Pancreas (tissue), 10 donors: ENCODE data around the gene LMOD3. TPM values are rescaled to one million over a fixed set of nuclear protein-coding genes. Genes with fewer than 3 reads are reported as not detected.
A peak's percentile ranks its signal among the peaks of the same experiment; 100 is the strongest.

Source experiments
- ATAC-seq, 4 donors: fragments of 200-7000 bp; cut with Tn5 transposase; one replicate each; pipeline versions ENCODE4 v1.8.0 to v1.9.1; 2020; ENCODE audit warnings: mild to moderate bottlenecking in 4 of 4, moderate library complexity in 4 of 4
- DNase-seq, 6 donors: peaks; one replicate each; pipeline ENCODE4 v3.0.0-alpha.2; 2020
- FAIRE-seq: peaks from 2 replicates; lab custom pipeline; 2012; peaks lifted over from hg19 to GRCh38; lab: Jason Lieb, UNC
- H3K27ac ChIP-seq, 4 donors: fragments of 200-600 bp; sonication (generic); 1 replicate in 3 of 4; 2 replicates in 1 of 4; pipeline versions ENCODE4 v1.5.0 to v1.8.0; 2020
- H3K27me3 ChIP-seq, 4 donors: fragments of 200-600 bp; one replicate each; pipeline ENCODE4 v1.8.0; 2021
- H3K36me3 ChIP-seq, 3 donors: fragments of 200-600 bp; sonication (generic) in 1 of 3; one replicate each; pipeline versions ENCODE4 v1.5.0 to v1.8.0; 2020 to 2021
- H3K4me1 ChIP-seq, 3 donors: fragments of 200-600 bp; one replicate each; pipeline ENCODE4 v1.8.0; 2021
- H3K4me3 ChIP-seq, 4 donors: fragments of 200-600 bp; sonication (generic) in 2 of 4; one replicate each; pipeline versions ENCODE4 v1.5.0 to v1.8.0; 2020 to 2021
- H3K9me3 ChIP-seq, 4 donors: fragments of 200-600 bp; one replicate each; pipeline ENCODE4 v1.8.0; 2021
- CTCF ChIP-seq, 4 donors: fragments of 200-600 bp; sonication (generic) in 3 of 4; IDR thresholded peaks; one replicate each; pipeline versions ENCODE4 v1.5.0 to v1.8.0; 2021; ENCODE audit warnings: antibody characterized with exemption in 4 of 4
- WGBS, 2 donors: extraction: QIAGEN DNeasy Blood & Tissue Kit; methylation state at CpG; one replicate each; pipeline ENCODE4 v1.1.7; 2013; 5-methylcytosine and 5-hydroxymethylcytosine counted together
- intact Hi-C, 3 donors: fragments of 100-400 bp; cut with DNase I; formaldehyde crosslinking; loops; one replicate each; pipeline versions ENCODE4 v1.11.1 to v1.14.2; 2022
- polyA plus RNA-seq, 2 donors: library from polyadenylated mRNA; stranded (reverse); fragments of 200-250 nt; gene quantifications; one replicate each; pipeline ENCODE4 v1.2.3, GENCODE V29; 2013
- total RNA-seq, 6 donors: library from RNA; stranded (reverse); fragmentation: NEBNext Ultra II Directional in 4 of 6; extraction: Animal tissue kit (Norgen Biotek cat#: 25700) in 4 of 6; gene quantifications; one replicate each; pipeline versions ENCODE4 v1.2.1 to v1.2.4, GENCODE V29; 2021 to 2023
- donor health status: healthy with polysubstance abuse.
- donor health status: DM: no; HTN: no; CAD: no; lungs with moderate emphysema.
- donor health status: DM: no; HTN: no; CAD: no.
- donor health status: control.
- donor health status: control.
- donor health status: Bipolar disorder and iron deficiency.
- donor health status: DM: yes; HTN: yes; CAD: no.
- donor health status: DM: no; HTN: no; CAD: no.
- donor health status: DM: no; HTN: no; CAD: no.
- donor health status: DM: yes; HTN: yes; CAD: no.

LMOD3 gene
- total and polyA plus RNA-seq, 8 donors, result 0.08 TPM; not detected in 7

- DNase-seq, result no peak
- 47 to 52% methylated on average over 5 of the region's 5 CpGs for WGBS, 2 donors
Observed at GRCh38 chr3:69091389-69092029, 30.9 kb downstream of the LMOD3 start.

GRCh38 chr3:69090021-69090420, 32.4 kb downstream of the LMOD3 start:
- intact Hi-C loops, result no loop called here
- H3K27me3 ChIP-seq, result no peaks in the 10 kb centered on the region
- H3K36me3 ChIP-seq, result no peaks in the 10 kb centered on the region
- H3K27ac ChIP-seq, result peak overlapping the region in 2 of 4 donors; percentile 1 to 44
- no peak for ATAC-seq
- TF ChIP-seq CTCF (IDR thresholded peaks at IDR 0.05), result no peak
- H3K9me3 ChIP-seq, result no peaks in the 10 kb centered on the region
- no peak for FAIRE-seq
- WGBS, 2 donors, result 39 to 55% methylated on average over 3 of the region's 3 CpGs
- no peak overlapping the region for H3K4me3 ChIP-seq
- peaks cover 20 to 79% (median 72%) of the 10 kb centered on the region in 3 donors for H3K4me1 ChIP-seq
- DNase-seq, result no peak

More at GRCh38 chr3:69091389-69092029, 30.9 kb downstream of the LMOD3 start:
- Histone ChIP-seq H3K9me3 (no peaks in the 10 kb centered on the region), H3K4me3 (no peak overlapping the region), H3K27ac (peak overlapping the region in 2 of 4 donors; percentile 61 to 69), H3K36me3 (no peaks in the 10 kb centered on the region), H3K4me1 (peaks cover 28 to 92% (median 74%) of the 10 kb centered on the region in 3 donors), H3K27me3 (no peaks in the 10 kb centered on the region)
- no peak for ATAC-seq
- no peak for FAIRE-seq
- intact Hi-C loops, result no loop called here
- no peak for TF ChIP-seq CTCF (IDR thresholded peaks at IDR 0.05)

- H3K27me3 ChIP-seq, result no peaks in the 10 kb centered on the region
- intact Hi-C loops, result no loop called here
- ATAC-seq, result no peak
- H3K9me3 ChIP-seq, result no peaks in the 10 kb centered on the region
- peaks cover 19 to 70% (median 67%) of the 10 kb centered on the region in 3 donors for H3K4me1 ChIP-seq
- TF ChIP-seq CTCF (IDR thresholded peaks at IDR 0.05), result no peak
- H3K4me3 ChIP-seq, result no peak overlapping the region
- no peak for DNase-seq
- no peak overlapping the region for H3K27ac ChIP-seq
- no peaks in the 10 kb centered on the region for H3K36me3 ChIP-seq
- WGBS, 2 donors, result 61 to 74% methylated on average over 2 of the region's 2 CpGs
- peak; percentile 59 for FAIRE-seq
Observed at GRCh38 chr3:69088063-69088462, 34.3 kb downstream of the LMOD3 start.

- H3K27me3 ChIP-seq, result no peaks in the 10 kb centered on the region
- intact Hi-C loops, result no loop called here
- H3K4me1 ChIP-seq, result peaks cover 19 to 70% (median 60%) of the 10 kb centered on the region in 3 donors
- H3K36me3 ChIP-seq, result no peaks in the 10 kb centered on the region
- no peak for FAIRE-seq
- peak overlapping the region in 3 of 4 donors; percentile 68 to 86 (median 70) for H3K4me3 ChIP-seq
- 68 to 69% methylated on average over 3 of the region's 3 CpGs for WGBS, 2 donors
- no peaks in the 10 kb centered on the region for H3K9me3 ChIP-seq
- TF ChIP-seq CTCF (IDR thresholded peaks at IDR 0.05), result no peak
- peak overlapping the region; percentile 79 to 95 (median 91) for H3K27ac ChIP-seq
- no peak for DNase-seq
- no peak for ATAC-seq
Observed at GRCh38 chr3:69087030-69087791, 35.2 kb downstream of the LMOD3 start.
